CD4-positive, alpha-beta T cell treated with Interleukin-1 beta for 1 hour (primary cell): Measurements from ENCODE around the gene MFSD11.
A peak's percentile ranks its signal among the peaks of the same experiment; 100 is the strongest.
"Not testable (repeated sequence)": the region's sequence is repeated elsewhere in the genome, so short reads cannot be mapped to it uniquely, and the experiment has no call there.

ENCODE experiments used
- DNase-seq, 2 donors: peaks; one replicate each; pipeline ENCODE4 v3.0.0-alpha.2; 2020 to 2022

MFSD11 gene

DNA sequence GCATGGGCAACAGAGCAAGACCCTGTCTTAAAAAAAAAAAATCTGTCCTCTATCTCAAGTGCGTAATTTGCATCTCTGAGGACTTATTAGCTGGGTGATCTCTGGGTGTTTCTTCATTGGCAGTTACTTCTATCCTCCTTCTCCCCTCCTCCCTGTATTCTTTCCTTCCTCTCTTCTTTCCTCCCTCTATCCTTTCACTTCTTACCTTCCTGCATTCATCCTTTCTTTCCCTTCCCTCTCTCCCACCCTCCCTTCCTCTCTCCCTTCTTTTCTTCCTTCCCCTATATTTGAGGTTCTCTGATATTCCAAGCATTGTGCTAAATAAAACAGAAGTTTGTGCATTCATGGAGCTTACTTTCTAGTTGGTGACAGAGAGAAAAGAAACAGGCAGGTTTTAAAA lies 10.7 kb downstream of the MFSD11 start:
- no peak for DNase-seq

DNA sequence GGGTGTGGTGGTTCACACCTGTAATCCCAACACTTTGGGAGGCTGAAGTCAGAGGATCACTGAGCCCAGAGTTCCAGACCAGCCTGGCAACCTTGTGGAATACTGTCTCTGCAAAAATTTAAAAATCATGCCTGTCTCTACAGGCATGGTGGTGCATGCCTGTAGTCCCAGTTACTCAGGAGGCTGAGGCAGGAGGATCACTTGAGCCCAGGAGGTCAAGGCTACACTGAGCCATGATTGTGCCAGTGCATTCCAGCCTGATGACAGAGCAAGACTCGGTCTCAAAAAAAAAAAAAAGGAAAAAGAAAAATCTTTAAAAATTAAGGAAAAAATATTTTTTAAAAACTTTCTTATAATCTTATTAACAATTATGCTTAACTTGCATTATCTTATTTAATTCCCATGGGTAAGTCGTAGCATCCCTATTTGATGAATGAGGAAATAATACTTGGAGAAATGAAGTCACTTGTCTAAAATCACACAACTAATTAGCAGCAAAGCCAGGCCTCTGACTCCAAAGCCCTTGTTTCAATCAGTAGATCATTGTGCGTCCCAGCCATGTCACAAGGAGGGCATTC lies 13.6 kb downstream of the MFSD11 start:
- no peak for DNase-seq

DNA sequence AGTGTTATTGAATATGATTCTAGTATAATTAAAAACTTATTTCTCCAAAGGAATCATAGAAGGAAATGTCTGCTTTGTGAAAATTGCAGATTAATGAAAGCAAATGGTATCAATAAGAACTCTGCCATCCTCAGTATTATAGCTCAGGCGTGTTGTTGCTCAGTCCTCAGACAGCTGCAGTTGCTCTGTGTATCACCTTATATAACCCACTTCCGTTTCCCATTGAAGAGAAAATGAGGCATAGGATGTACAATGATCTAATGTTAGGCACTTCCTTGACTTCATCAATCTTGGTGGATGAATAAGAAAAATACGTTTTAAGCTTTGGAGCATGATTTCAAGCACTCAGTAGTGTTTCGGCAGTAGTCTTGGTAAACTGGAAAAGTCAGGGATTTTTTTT lies 14.1 kb downstream of the MFSD11 start:
- DNase-seq = peak in 1 of 2 donors; percentile 56

DNA sequence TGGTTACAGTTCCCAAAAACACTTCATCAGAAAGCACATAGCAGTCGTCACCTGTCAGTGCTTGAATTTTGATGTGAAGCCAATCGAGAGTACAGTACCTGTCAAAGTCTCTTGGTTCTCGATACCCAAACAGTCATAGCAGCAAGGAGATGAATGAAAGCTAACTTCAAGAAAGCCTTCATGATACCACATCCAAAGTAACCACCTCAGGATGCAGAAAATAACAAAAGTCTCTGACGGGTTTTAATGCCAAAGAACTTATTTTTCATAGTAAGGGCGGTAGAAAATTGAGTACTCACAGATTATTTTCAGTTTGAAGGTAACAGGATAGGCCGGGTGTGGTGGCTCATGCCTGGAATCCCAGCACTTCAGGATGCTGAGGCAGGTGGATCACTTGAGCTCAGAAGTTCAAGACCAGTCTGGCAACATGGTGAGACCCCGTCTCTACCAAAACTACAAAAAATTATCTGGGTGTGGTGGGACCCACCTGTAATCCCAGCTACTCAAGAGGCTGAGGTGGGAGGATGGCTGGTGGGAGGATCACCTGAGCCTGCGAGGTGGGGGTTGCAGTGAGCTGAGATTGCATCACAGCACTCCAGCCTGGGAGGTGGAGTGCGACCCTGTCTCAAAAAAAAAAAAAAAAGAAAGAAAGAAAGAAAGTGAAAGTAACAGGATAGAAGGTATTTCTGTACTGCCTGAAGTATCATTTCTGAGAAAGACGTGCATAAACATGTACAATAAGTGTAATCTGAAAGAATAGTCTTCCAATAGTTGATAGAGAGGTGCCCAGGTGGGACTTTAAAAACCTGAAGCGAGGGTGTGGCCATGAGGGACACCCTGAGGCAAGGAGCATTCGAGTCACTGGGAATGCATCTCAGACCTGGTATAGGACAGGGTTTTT lies 15.4 kb downstream of the MFSD11 start:
- DNase-seq = peak; percentile 45 to 54

DNA sequence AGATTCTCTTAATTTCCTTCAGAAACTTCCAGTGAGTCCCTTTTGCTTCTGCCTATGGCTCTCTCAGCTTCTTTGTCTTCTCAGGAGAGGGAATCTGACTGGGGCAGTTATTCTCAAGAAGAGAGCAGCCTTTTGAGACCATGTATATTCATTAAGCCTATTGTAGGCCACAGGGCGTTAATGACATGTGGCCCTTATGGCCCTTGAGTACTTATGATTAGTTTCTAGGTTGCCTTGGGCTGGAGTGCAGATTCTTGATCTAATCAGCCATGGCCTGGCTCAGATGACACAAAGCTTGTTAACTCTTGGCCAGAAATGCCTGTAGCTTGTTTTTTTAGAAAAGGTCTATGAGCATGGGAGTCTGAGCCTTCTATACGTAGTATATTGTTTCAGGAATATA lies 17.4 kb downstream of the MFSD11 start:
- DNase-seq = no peak

DNA sequence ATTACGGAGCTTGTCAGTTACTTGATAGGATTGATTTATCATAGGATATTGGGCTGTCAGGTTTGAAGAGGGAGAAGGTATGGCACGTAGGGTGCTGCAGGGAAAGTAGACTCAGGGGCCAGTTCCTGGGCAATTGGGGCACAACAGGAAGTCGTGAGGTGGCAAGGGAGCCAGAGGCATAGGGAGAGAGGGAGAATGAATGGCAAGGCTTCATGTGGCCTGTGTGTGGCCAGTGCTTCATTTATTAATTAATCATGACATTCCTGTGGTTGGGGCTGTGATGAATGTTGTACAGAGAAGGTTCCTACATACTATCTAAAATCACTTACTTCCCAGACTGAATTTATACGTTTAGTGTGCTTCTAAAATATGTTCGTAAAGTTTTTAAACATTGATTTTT lies 19.3 kb downstream of the MFSD11 start:
- no peak for DNase-seq

DNA sequence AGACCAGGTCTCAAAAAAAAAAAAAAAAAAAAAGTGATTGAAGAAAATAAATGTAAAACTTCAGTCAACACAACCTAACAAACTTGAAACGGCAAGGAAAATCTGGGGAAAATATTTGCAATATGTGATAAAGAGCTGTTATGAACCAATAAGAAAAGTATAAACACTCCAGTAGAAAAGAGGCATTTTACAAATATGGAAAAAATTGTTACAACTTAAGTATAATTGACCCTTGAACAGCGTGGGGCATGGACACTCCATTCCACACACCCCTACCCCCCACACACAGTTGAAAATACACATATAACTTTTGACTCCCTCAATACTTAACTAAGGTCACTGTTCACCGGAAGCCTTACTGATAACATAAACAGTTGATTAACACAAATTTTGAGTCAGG lies 20.7 kb downstream of the MFSD11 start:
- no peak for DNase-seq

DNA sequence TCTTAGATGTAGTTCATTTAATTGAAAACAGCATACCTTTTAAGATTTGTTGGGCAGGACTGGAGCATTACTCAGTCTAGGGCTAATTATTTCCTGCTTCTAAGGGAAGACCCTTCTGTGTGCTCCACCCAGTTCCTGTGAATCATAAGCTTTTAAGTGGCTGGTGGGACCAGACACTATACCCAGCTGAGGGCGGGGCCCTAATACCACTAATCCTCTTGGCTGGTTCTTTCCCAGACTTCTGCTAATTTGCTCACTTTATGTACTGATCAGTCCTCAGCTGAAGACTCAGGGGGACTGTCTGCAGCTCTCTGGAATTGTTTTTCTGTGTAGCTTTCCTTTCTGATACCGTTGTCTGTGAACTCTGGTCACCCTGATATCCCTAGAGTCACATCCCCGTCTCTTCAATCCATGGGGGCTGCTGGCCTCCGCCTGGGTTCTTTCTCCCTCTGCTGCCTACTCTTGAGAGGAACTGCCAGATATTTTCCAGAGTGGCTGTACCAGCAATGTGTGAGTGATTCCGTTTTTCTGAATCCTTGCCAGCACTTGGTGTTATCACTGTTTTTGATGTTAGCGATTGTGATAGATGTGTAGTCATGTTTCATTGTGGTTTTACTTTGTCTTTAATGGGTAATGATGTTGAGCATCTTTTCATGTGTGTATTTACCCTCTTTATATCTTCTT lies 35.1 kb downstream of the MFSD11 start:
- DNase-seq = peak; percentile 58 to 76

DNA sequence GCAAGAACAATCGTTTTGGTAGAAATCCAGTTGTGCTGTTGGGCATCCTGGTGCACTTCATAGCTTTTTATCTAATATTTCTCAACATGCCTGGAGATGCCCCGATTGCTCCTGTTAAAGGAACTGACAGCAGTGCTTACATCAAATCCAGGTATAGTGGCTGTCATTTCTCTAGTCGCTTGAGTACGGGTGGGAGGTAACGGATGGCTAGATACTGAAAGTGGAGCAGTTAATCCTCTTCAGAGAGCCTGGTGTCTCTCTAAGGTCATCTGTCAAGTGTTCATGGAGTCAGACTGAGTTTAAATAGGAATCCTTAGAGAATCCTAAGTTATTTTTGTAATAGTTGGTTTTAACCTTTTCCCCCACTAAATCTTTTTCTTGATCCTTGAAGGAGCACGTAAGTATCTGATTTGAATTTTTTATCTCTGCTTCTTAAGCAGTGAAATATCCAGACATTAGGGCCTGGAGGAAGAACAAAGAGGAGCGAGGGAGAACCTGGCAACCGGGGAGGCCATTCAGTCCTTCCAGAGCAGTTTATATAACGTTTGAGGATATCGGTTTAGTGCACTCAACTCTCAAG lies 37.2 kb downstream of the MFSD11 start:
- no peak for DNase-seq

DNA sequence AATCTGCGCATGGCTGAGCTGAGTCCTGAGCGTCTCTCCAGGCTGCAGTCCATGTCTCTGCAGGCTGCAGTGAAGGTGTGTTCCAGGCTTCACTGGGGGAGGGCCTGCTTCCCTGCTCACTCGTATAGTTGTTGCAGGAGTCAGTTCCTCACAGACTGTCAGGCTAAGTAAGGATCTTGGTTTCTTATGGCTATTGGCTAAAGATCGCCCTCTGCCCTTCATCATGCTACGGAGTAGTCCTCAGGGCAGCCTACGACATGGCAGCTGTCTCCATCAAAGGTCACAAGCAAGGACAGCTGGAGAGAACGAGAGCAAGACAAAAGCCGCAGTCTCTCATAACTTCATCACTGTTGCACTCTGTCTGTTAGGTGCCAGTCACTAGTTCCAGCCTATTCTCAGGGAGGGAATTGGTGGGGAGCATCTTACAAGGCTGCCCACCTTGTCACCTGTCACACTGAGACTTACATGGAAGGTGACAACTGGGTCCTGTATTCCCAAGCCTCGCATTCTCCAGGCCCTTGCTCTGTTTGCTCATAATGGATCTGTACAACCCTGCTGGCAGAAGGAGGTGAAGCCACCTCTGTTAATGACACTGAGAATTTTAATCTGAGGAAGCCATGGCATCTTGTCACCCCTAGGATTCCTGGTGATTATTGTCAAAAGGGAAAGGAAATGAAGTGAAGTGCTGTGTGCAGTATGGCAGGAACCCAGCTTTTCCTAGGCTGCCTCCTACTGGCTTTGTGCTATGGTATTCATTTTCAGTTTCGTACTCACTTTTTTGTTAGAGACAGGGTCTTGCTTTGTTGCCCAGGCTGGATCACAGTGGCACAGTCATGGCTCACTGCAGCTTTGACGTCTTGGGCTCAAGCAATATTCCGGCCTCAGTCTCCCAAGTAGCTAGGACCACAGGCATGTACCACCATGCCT lies 43.4 kb downstream of the MFSD11 start:
- peak in 1 of 2 donors; percentile 13 for DNase-seq

DNA sequence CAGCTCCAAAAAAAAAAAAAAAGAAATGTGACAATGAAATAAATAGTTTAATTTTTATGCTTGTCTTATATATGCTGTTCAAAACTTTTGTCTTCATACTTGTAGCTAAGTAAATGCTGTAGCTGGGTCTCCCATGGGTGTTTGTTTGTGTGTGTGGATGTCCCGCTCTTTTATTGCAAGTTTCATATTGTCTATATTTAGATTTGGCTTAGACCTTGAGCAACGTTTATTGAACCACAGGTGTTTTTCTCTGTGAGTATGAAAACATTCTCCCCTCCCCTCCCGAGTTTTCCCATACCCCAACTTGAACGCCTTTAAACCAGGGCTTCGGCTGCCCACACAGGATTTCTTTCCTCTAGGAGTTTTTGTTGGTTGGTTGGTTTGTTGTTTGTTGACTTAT lies 45.2 kb downstream of the MFSD11 start:
- no peak for DNase-seq

DNA sequence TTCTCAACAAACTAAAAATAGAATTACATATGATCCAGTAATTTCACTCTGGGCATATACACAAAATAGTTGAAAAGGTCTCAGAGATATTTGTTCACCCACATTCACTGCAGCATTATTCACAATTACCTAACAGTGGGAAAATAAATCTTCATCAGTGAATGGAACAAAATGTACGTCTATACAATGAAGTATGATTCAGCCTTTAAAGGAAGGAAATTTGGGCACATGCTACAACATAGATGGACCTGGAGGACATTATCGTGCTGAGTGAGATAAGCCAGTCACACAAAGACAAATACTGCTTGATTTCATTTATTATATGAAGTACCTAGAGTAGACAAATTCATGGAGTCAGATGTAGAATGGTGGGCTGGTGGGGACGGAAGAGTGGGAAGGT lies 47.0 kb downstream of the MFSD11 start:
- DNase-seq = no peak

DNA sequence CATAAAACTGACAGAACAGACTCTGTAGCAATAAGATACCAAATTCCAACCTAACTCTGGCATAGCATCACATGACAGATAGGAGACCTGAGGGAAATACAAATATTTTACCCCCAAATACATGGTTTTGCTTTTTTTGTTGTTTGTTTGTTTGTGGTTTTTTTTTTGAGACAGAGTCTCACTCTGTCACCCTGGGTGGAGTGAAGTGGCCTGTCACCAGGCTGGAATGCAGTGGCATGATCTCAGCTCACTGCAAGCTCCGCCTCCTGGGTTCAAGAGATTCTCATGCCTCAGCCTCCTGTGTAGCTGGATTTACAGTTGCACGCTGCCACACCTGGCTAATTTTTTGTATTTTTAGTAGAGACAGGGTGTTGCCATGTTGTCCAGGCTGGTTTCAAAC lies 49.9 kb downstream of the MFSD11 start:
- DNase-seq = not testable (repeated sequence)

DNA sequence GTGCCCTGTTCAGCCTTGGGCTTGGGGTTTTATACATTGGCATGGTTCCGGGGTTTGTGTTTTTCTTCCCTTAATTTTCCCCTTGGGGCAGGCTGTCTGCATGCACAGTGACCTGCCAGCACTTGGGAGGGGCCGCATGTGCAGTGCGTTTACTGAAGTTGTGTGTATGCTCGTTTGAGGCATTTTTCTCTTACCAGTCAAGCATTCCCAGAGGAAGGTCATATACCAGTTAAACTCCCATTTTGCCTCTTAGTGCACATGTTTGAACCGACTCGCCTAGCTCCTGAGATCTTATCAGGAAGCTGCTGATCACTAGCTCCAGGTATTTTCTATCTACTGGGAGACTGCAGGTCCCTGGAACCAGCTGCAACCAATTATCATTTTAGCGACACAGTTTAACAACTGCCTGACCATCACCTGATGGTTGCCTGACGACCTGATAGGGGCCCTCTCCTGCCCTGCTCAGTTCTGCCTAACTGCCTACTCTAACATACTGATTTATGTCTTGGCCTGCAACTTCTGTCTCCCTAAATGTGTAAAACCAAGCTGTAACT lies 51.4 kb downstream of the MFSD11 start:
- DNase-seq = no peak

DNA sequence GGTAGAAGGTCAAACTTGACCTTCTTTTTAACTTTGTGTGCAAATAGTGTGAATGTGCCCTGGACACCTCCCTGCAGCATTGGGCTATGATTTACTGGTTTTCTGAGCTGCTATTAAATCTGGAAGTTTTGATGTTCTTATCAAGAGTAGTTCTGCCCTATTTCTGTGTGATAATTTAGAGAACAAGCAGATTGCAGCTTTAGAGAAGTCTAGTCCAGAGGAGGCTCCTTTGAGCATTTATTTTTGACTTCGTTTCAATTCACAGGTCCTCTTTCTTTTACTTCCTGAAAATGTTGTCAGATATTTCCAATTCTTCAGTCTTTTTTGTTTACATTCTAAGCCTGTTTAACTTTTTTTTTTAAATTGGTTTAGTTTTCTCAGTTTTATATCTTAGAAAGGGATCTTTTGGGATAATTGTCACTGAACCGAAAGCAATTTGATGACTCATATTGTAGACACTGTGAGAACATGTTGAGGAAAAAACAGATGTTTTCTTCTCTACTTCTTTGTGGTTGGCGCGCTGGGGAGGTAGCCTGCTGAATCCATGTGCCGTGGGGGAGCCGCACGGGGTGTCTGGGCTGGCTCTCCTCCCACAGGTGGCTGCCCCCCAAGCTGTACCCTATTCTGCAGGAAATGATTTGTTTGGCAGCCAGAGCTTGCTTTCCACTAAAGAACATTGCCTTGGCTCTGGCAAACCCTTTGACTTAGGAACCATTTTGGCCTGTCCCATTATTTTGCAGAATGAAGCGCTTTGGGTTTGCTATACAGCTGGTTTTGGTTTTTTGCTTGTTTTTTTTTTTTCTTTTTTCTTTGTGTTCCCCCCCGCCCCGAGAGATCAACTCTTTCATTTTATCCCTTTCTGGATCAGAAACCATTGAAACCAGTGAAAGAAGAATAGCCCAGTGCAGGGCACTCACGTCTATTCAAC lies 53.4 kb downstream of the MFSD11 start:
- peak; percentile 2 to 19 for DNase-seq

DNA sequence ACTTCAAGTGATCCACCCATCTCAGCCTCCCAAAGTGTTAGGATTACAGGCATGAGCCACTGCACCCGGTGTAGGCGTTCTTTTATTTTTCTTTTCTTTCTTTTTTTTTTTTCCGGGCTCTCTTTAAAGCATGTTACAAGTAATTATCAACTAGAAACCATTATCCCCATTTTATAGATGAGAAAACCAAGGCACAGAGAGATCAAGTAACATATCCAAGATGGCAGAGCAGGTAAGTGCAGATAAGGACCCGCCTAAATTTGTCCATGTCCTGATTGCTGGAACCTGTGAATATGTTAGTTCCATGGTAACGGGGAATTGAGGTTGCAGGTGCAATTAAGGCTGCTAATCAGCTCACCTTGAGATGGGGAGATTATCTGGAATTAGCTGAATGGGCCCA lies 54.4 kb downstream of the MFSD11 start:
- DNase-seq = no peak

DNA sequence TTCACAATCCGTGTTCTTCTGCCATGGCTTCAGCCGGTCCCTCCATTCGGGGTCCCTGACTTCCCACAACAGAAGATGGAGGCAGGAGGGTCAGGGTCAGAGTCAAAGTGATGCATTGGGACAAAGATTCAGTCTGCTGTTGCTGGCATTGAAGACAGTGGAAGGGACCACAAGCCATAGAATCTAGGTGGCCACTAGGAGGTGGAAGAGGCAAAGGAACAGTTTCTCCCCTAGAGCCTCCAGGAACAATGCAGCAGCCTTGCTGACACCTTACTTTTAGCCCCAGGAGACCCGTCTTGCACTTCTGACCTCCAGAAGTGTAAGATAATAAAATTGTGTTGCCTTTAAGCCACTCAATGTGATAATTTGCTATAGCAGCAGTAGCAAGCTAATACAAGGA lies 55.9 kb downstream of the MFSD11 start:
- no peak for DNase-seq

DNA sequence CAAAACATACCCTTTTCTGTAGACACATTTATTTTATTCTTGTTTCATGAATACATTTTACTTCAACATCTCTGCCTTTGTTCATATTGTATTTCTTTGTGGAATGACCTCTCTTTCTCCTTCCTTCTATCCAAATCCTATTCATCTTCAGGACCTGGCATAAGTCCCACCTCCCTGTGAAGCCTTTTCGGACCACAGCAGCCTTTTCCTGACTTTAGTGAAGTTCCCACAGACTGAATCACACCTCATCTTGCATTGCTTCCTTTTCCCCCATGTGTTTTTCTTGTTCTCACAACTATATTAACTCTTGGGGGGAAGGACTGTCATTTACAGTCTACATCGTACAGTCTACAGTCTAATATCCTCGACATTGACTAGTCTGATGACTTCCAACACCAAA lies 58.2 kb downstream of the MFSD11 start:
- DNase-seq = no peak

DNA sequence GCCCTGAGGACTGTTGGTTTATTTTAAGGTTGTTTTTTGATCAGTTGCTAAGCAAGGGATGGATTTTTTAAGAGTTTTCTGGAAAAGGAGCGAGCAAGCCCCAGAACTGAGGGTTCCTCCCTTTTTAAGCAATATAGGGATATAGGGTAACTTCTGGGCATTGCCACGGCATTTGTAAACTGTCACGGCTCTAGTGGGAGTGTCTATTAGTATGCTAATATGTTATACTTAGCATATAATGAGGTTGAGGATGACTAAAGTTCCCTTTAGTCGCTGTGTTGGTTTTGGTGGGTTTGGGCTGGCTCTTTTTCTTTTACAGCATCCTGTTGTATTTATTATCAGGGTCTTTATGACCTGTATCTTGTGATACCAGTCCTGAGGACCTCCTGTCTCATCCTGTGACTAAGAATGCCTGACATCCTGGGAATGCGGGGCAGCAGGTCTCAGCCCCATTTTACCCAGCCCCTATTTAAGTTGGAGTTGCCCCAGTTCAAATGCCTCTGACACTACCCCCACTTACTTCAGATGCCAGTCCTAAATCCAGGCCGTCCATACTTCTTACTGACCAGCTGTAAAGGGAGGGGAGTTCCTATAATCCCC lies 59.4 kb downstream of the MFSD11 start:
- no peak for DNase-seq

DNA sequence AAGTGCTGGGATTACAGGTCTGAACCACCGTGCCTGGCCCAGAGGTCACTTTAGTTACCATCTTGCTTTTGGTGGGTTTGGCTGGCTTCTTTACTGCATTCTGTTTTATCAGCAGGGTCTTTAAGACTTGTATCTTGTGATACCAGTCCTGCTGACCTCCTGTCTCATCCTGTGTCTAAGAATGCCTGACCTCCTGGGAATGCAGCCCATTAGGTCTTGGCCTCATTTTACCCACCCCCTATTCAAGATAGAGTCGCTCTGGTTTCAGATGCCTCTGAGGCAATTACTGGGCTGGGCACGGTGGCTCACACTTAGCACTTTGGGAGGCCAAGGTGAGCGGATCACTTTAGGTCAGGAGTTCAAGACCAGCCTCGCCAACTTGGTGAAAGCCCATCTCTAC lies 63.8 kb downstream of the MFSD11 start:
- no peak for DNase-seq

DNA sequence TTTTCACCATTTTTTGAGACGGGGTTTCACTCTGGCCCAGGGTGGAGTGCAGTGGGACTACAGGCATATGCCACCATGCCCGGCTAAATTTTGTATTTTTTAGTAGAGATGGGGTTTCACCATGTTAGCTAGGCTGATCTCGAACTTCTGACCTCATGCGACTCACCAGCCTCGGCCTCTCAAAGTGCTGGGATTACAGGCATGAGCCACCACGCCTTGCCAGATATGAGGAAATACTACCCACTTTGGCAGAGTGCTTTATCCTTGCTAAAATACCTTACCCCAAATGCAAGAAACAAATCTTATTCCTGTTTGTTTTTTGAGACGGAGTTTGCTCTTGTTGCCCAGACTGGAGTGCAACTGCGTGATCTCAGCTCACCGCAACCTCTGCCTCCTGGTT lies 67.4 kb downstream of the MFSD11 start:
- no peak for DNase-seq
